HEK293 (cell line): ENCODE measurements around the gene FSTL4.

ENCODE experiments used
- CTCF ChIA-PET: fragments of 350-600 bp; formaldehyde crosslinking; extraction: SDS; loops from one replicate; lab custom pipeline; 2021; ENCODE audit warnings: antibody characterized with exemption; lab: Yijun Ruan, JAX
- POLR2A ChIA-PET: fragments of 300-600 bp; formaldehyde crosslinking; extraction: SDS; loops from one replicate; lab custom pipeline; 2020; ENCODE audit warnings: antibody characterized with exemption, inconsistent platforms; lab: Yijun Ruan, JAX
- H3K27ac ChIP-seq: fragments of 200-500 bp; sonication (Bioruptor generic); 2 replicates; pipeline ENCODE4 v1.5.1; 2014; ENCODE audit warnings: low read depth, low read length, control low read depth, inconsistent platforms; ENCODE audit errors: extremely low read depth
- H3K36me3 ChIP-seq, 2 experiments: fragments of 200-500 bp in 1 of 2; sonication (Bioruptor generic) in 1 of 2; 1 replicate in 1 of 2; 2 replicates in 1 of 2; pipeline ENCODE4 v1.5.1; 2014 to 2017; ENCODE audit warnings: inconsistent platforms in 2 of 2, low read length in 2 of 2; ENCODE audit not compliant: control insufficient read depth in 2 of 2, insufficient read depth in 1 of 2
- H3K4me1 ChIP-seq: fragments of 200-500 bp; sonication (Bioruptor generic); 2 replicates; pipeline ENCODE4 v1.5.1; 2014; ENCODE audit warnings: mild to moderate bottlenecking, low read length, inconsistent platforms; ENCODE audit not compliant: control insufficient read depth, insufficient read depth
- H3K4me3 ChIP-seq: 2 replicates; pipeline ENCODE4 v1.5.1; 2011; ENCODE audit warnings: low read depth, mild to moderate bottlenecking, control low read depth, low read length, moderate library complexity
- H3K9me3 ChIP-seq: fragments of 200-500 bp; sonication (Bioruptor generic); 2 replicates; pipeline ENCODE4 v1.5.1; 2014; ENCODE audit warnings: low read depth, low read length, inconsistent platforms; ENCODE audit not compliant: control insufficient read depth, insufficient read depth
- ATF2 ChIP-seq: fragments of 450-650 bp; formaldehyde crosslinking; IDR thresholded peaks from 2 replicates; pipeline ENCODE4 v1.5.1; 2016; ENCODE audit warnings: missing biosample characterization, missing genetic modification characterization, low read depth
- BCL11A ChIP-seq: fragments of 450-650 bp; formaldehyde crosslinking; IDR thresholded peaks from 2 replicates; pipeline ENCODE4 v1.5.1; 2016; ENCODE audit warnings: low read depth, missing biosample characterization, missing genetic modification characterization
- KLF1 ChIP-seq: fragments of 450-650 bp; formaldehyde crosslinking; IDR thresholded peaks from 2 replicates; pipeline ENCODE4 v1.5.1; 2016; ENCODE audit warnings: missing biosample characterization, missing genetic modification characterization
- KLF8 ChIP-seq: fragments of 450-650 bp; formaldehyde crosslinking; IDR thresholded peaks from 2 replicates; pipeline ENCODE4 v1.5.1; 2016; ENCODE audit warnings: missing biosample characterization, missing genetic modification characterization
- MYNN ChIP-seq: fragments of 450-650 bp; formaldehyde crosslinking; IDR thresholded peaks from 2 replicates; pipeline ENCODE4 v1.5.1; 2016; ENCODE audit warnings: missing biosample characterization, missing genetic modification characterization, borderline replicate concordance
- SP7 ChIP-seq: fragments of 450-650 bp; formaldehyde crosslinking; IDR thresholded peaks from 2 replicates; pipeline ENCODE4 v1.5.1; 2016; ENCODE audit warnings: missing biosample characterization, missing genetic modification characterization
- ZBTB7A ChIP-seq: fragments of 450-650 bp; formaldehyde crosslinking; IDR thresholded peaks from 2 replicates; pipeline ENCODE4 v1.5.1; 2016; ENCODE audit warnings: low read depth, missing biosample characterization, missing genetic modification characterization
- ZFP3 ChIP-seq: fragments of 450-650 bp; formaldehyde crosslinking; IDR thresholded peaks from 2 replicates; pipeline ENCODE4 v1.5.1; 2016; ENCODE audit warnings: low read depth, missing biosample characterization, missing genetic modification characterization
- ZNF132 ChIP-seq: fragments of 450-650 bp; formaldehyde crosslinking; IDR thresholded peaks from 2 replicates; pipeline ENCODE4 v1.5.1; 2017; ENCODE audit warnings: missing biosample characterization, missing genetic modification characterization, borderline replicate concordance
- ZNF146 ChIP-seq: fragments of 450-650 bp; formaldehyde crosslinking; IDR thresholded peaks from 2 replicates; pipeline ENCODE4 v1.5.1; 2016; ENCODE audit warnings: missing biosample characterization, missing genetic modification characterization
- ZNF292 ChIP-seq: fragments of 450-650 bp; formaldehyde crosslinking; IDR thresholded peaks from 2 replicates; pipeline ENCODE4 v1.5.1; 2016; ENCODE audit warnings: low read depth, missing biosample characterization, missing genetic modification characterization, borderline replicate concordance
- ZNF302 ChIP-seq: fragments of 450-650 bp; formaldehyde crosslinking; IDR thresholded peaks from 2 replicates; pipeline ENCODE4 v1.5.1; 2016; ENCODE audit warnings: missing biosample characterization, missing genetic modification characterization, low read depth
- ZNF324 ChIP-seq: fragments of 450-650 bp; formaldehyde crosslinking; IDR thresholded peaks from 2 replicates; pipeline ENCODE4 v1.5.1; 2016; ENCODE audit warnings: missing biosample characterization, missing genetic modification characterization
- ZNF426 ChIP-seq: fragments of 450-650 bp; formaldehyde crosslinking; IDR thresholded peaks from 2 replicates; pipeline ENCODE4 v1.5.1; 2017; ENCODE audit warnings: missing biosample characterization, missing genetic modification characterization, mild to moderate bottlenecking, inconsistent platforms, moderate library complexity
- ZNF548 ChIP-seq: fragments of 450-650 bp; formaldehyde crosslinking; IDR thresholded peaks from 2 replicates; pipeline ENCODE4 v1.5.1; 2016; ENCODE audit warnings: missing biosample characterization, missing genetic modification characterization
- TF ChIP-seq, protein P1 (sequence below): fragments of 450-650 bp; formaldehyde crosslinking; IDR thresholded peaks from 2 replicates; pipeline ENCODE4 v1.5.1; 2016; ENCODE audit warnings: missing biosample characterization, missing genetic modification characterization
- TF ChIP-seq, protein P2 (sequence below): fragments of 450-650 bp; formaldehyde crosslinking; IDR thresholded peaks from 2 replicates; pipeline ENCODE4 v1.5.1; 2017; ENCODE audit warnings: missing biosample characterization, missing genetic modification characterization

Gene FSTL4

GRCh38 chr5:133154274-133155075, 457.9 kb downstream of the FSTL4 start:
- H3K9me3 ChIP-seq = no peaks in the 10 kb centered on the region
- no peaks in the 10 kb centered on the region for H3K4me1 ChIP-seq
- POLR2A ChIA-PET = no interaction called here
- H3K27ac ChIP-seq = no peak overlapping the region
- H3K36me3 ChIP-seq = no peaks in the 10 kb centered on the region
- no peak overlapping the region for H3K4me3 ChIP-seq
- no peak for TF ChIP-seq KLF1 (tag by site-specific recombination)
- no peak for TF ChIP-seq ZNF426 (tag by site-specific recombination)
- TF ChIP-seq, protein P1, sequence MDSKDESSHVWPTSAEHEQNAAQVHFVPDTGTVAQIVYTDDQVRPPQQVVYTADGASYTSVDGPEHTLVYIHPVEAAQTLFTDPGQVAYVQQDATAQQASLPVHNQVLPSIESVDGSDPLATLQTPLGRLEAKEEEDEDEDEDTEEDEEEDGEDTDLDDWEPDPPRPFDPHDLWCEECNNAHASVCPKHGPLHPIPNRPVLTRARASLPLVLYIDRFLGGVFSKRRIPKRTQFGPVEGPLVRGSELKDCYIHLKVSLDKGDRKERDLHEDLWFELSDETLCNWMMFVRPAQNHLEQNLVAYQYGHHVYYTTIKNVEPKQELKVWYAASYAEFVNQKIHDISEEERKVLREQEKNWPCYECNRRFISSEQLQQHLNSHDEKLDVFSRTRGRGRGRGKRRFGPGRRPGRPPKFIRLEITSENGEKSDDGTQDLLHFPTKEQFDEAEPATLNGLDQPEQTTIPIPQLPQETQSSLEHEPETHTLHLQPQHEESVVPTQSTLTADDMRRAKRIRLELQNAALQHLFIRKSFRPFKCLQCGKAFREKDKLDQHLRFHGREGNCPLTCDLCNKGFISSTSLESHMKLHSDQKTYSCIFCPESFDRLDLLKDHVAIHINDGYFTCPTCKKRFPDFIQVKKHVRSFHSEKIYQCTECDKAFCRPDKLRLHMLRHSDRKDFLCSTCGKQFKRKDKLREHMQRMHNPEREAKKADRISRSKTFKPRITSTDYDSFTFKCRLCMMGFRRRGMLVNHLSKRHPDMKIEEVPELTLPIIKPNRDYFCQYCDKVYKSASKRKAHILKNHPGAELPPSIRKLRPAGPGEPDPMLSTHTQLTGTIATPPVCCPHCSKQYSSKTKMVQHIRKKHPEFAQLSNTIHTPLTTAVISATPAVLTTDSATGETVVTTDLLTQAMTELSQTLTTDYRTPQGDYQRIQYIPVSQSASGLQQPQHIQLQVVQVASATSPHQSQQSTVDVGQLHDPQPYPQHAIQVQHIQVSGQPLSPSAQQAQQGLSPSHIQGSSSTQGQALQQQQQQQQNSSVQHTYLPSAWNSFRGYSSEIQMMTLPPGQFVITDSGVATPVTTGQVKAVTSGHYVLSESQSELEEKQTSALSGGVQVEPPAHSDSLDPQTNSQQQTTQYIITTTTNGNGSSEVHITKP (tag by site-specific recombination) = peak; percentile 31; the same call in 1 of the 2 replicates
- TF ChIP-seq ZNF146 (tag by site-specific recombination) = no peak
- TF ChIP-seq, protein P2, sequence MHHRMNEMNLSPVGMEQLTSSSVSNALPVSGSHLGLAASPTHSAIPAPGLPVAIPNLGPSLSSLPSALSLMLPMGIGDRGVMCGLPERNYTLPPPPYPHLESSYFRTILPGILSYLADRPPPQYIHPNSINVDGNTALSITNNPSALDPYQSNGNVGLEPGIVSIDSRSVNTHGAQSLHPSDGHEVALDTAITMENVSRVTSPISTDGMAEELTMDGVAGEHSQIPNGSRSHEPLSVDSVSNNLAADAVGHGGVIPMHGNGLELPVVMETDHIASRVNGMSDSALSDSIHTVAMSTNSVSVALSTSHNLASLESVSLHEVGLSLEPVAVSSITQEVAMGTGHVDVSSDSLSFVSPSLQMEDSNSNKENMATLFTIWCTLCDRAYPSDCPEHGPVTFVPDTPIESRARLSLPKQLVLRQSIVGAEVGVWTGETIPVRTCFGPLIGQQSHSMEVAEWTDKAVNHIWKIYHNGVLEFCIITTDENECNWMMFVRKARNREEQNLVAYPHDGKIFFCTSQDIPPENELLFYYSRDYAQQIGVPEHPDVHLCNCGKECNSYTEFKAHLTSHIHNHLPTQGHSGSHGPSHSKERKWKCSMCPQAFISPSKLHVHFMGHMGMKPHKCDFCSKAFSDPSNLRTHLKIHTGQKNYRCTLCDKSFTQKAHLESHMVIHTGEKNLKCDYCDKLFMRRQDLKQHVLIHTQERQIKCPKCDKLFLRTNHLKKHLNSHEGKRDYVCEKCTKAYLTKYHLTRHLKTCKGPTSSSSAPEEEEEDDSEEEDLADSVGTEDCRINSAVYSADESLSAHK (tag by site-specific recombination) = no peak
- CTCF ChIA-PET = no interaction called here

- no peaks in the 10 kb centered on the region for H3K36me3 ChIP-seq
- CTCF ChIA-PET = no interaction called here
- H3K4me3 ChIP-seq = no peak overlapping the region
- H3K27ac ChIP-seq = no peak overlapping the region
- H3K9me3 ChIP-seq = no peaks in the 10 kb centered on the region
- POLR2A ChIA-PET = no interaction called here
- H3K4me1 ChIP-seq = no peaks in the 10 kb centered on the region
- no peak for TF ChIP-seq ZNF548 (tag by site-specific recombination)
Measured at GRCh38 chr5:133150909-133151544, 461.3 kb downstream of the FSTL4 start.

DNA sequence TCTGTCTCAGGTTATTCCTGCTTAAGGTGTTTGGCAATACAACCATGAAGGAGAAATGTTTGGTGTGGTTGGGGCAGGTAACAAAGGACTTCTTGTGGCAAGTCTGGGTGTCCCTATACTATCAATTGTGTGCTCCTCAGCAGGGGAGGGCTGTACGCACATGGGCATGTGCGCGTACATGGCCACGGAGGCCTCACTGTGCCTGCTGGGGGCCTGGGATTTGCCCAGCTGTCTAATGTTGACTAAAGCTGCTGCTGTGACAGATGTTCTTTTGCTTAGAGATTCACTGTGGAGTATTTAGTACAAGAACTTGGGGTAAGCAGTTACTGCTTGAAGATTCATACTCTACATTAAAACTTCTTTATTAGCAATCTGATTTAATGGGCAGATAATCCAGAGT, 463.0 kb downstream of the FSTL4 start:
- H3K4me1 ChIP-seq = no peaks in the 10 kb centered on the region

GRCh38 chr5:133147815-133148567, 464.4 kb downstream of the FSTL4 start:
- no peaks in the 10 kb centered on the region for H3K4me1 ChIP-seq
- CTCF ChIA-PET = no interaction called here
- no peak overlapping the region for H3K27ac ChIP-seq
- TF ChIP-seq ATF2 (tag by site-specific recombination) (no peak), ZNF324 (no peak), ZNF302 (tag by site-specific recombination) (no peak), MYNN (tag by site-specific recombination) (no peak), SP7 (tag by site-specific recombination) (no peak), ZNF292 (tag by site-specific recombination) (no peak), ZFP3 (tag by site-specific recombination) (no peak)

More for the DNA sequence above, 463.0 kb downstream of the FSTL4 start:
- no peaks in the 10 kb centered on the region for H3K36me3 ChIP-seq
- ChIA-PET CTCF (interaction anchor here (1.3 kb wide), 1 partner anchor 38 kb away, joined by 4 read pairs; no protein-coding TSS in a partner anchor), POLR2A (no interaction called here)
- H3K4me3 ChIP-seq = no peak overlapping the region
- TF ChIP-seq ZBTB7A (tag by site-specific recombination) (no peak), KLF8 (tag by site-specific recombination) (no peak), BCL11A (tag by site-specific recombination) (no peak), ZNF132 (no peak)
- H3K27ac ChIP-seq = no peak overlapping the region
- no peaks in the 10 kb centered on the region for H3K9me3 ChIP-seq

More at GRCh38 chr5:133147815-133148567, 464.4 kb downstream of the FSTL4 start:
- Histone ChIP-seq H3K36me3 (no peaks in the 10 kb centered on the region), H3K4me3 (no peak overlapping the region), H3K9me3 (no peaks in the 10 kb centered on the region)
- POLR2A ChIA-PET = no interaction called here
